SK-N-MC (cell line): ENCODE results near the gene GAL.

ENCODE experiments used
- EZH2 ChIP-seq: fragments of 200-600 bp; sonication (generic); IDR thresholded peaks from one replicate; pipeline ENCODE4 v1.6.1; 2017; ENCODE audit warnings: antibody characterized with exemption
- FOXP2 ChIP-seq: optimal IDR thresholded peaks from 2 replicates; pipeline ENCODE3; 2011; ENCODE audit warnings: mild to moderate bottlenecking, moderate library complexity; ENCODE audit not compliant: insufficient read depth; ENCODE audit errors: extremely low read length, control extremely low read depth
- POLR2AphosphoS5 ChIP-seq: IDR thresholded peaks from 2 replicates; pipeline ENCODE4 v1.6.1; 2012; ENCODE audit warnings: mild to moderate bottlenecking, low read depth, low read length, borderline replicate concordance

- no peak for TF ChIP-seq POLR2AphosphoS5
- TF ChIP-seq EZH2: no peak
- TF ChIP-seq FOXP2: no peak
Measured at GRCh38 chr11:68660066-68660810, 24.1 kb upstream of the GAL start.
